Testis (tissue), 3 donors: ENCODE measurements around the gene MEX3C. TPM values are rescaled to one million over a fixed set of nuclear protein-coding genes. Genes with fewer than 3 reads are reported as not detected.

ENCODE experiments used
- DNase-seq: peaks from one replicate; pipeline ENCODE4 v3.0.0-alpha.2; 2019
- H3K27ac ChIP-seq, 2 donors: fragments of 200-600 bp; sonication (generic); one replicate each; pipeline ENCODE4 v1.5.1; 2019
- H3K27me3 ChIP-seq: fragments of 200-600 bp; sonication (generic); one replicate; pipeline ENCODE4 v1.5.1; 2019
- H3K36me3 ChIP-seq: fragments of 200-600 bp; sonication (generic); one replicate; pipeline ENCODE4 v1.5.1; 2017; ENCODE audit warnings: low read depth; ENCODE audit errors: missing control alignments
- H3K4me1 ChIP-seq: fragments of 200-600 bp; sonication (generic); one replicate; pipeline ENCODE4 v1.5.1; 2019
- H3K4me3 ChIP-seq, 2 donors: fragments of 200-600 bp; sonication (generic); one replicate each; pipeline ENCODE4 v1.5.1; 2017 to 2019
- H3K9me3 ChIP-seq: fragments of 200-600 bp; sonication (generic); one replicate; pipeline ENCODE4 v1.5.1; 2017
- POLR2A ChIP-seq: fragments of 450-650 bp; IDR thresholded peaks from one replicate; pipeline ENCODE4 v1.6.1; 2017; ENCODE audit warnings: antibody characterized with exemption, mild to moderate bottlenecking, moderate library complexity
- WGBS, 2 donors: methylation state at CpG; one replicate each; pipeline ENCODE4 v1.1.5; 2018; 5-methylcytosine and 5-hydroxymethylcytosine counted together
- intact Hi-C: fragments of 100-400 bp; cut with DNase I; formaldehyde crosslinking; loops from one replicate; pipeline ENCODE4 v1.15.1; 2023; ENCODE audit warnings: low total_unique reads
- polyA plus RNA-seq: library from polyadenylated mRNA; stranded (reverse); fragments of 350-450 nt; fragmentation: Illumina TruSeq; extraction: RNeasy Lipid Tissue Mini Kit (QIAGEN cat#74804); gene quantifications from one replicate; pipeline ENCODE4 v1.2.3, GENCODE V29; 2014; ENCODE audit warnings: low read depth, low replicate concordance; ENCODE audit not compliant: insufficient read depth
- total RNA-seq, 2 donors: library from RNA; depleted of rRNA; stranded (reverse); fragments of >200 nt; gene quantifications; one replicate each; pipeline ENCODE4 v1.2.3, GENCODE V29; 2016
- TF ChIP-seq, protein P1 (sequence below), 3 experiments: fragments of 450-650 bp in 2 of 3; fragments of 200-600 bp in 1 of 3; sonication (generic) in 1 of 3; IDR thresholded peaks; one replicate each; pipeline ENCODE4 v1.5.1; 2016 to 2019; ENCODE audit warnings: antibody characterized with exemption in 3 of 3, mild to moderate bottlenecking in 2 of 3, moderate library complexity in 1 of 3

MEX3C gene
- total and polyA plus RNA-seq, 3 donors from 2014 or later: 97.2 to 254 (median 161) TPM

- no peak overlapping the region for H3K27ac ChIP-seq
- no peak for DNase-seq
- WGBS, 2 donors: 70 to 76% methylated on average over 1 of the region's 1 CpG
- H3K4me3 ChIP-seq: no peak overlapping the region
- no peaks in the 10 kb centered on the region for H3K9me3 ChIP-seq
- H3K4me1 ChIP-seq: no peaks in the 10 kb centered on the region
- no peaks in the 10 kb centered on the region for H3K27me3 ChIP-seq
- TF ChIP-seq, protein P1, sequence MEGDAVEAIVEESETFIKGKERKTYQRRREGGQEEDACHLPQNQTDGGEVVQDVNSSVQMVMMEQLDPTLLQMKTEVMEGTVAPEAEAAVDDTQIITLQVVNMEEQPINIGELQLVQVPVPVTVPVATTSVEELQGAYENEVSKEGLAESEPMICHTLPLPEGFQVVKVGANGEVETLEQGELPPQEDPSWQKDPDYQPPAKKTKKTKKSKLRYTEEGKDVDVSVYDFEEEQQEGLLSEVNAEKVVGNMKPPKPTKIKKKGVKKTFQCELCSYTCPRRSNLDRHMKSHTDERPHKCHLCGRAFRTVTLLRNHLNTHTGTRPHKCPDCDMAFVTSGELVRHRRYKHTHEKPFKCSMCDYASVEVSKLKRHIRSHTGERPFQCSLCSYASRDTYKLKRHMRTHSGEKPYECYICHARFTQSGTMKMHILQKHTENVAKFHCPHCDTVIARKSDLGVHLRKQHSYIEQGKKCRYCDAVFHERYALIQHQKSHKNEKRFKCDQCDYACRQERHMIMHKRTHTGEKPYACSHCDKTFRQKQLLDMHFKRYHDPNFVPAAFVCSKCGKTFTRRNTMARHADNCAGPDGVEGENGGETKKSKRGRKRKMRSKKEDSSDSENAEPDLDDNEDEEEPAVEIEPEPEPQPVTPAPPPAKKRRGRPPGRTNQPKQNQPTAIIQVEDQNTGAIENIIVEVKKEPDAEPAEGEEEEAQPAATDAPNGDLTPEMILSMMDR (IDR thresholded peaks at IDR 0.05): no peak
- no peak for TF ChIP-seq POLR2A
- intact Hi-C loops: no loop called here
- H3K36me3 ChIP-seq: no peaks in the 10 kb centered on the region
Observed at GRCh38 chr18:51185075-51185474, 12.4 kb downstream of the MEX3C start.

DNA sequence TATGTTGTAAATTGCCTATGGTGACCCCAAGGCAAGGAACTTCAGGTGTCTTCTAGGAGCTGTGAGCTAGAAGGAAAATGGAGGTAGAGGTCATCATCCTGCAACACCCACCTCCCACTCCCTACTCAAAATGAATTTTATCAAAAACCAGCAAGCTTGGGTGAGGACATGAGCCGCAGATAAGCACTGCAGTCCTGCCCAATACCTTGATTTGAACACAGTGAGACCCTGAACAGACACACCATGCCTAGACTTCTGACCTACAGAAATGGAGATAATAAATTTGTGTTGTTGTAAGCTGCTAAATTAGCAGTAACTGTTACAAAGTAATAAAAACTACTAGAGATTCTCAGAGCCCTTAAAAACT is 13.4 kb downstream of the MEX3C start:
- H3K4me3 ChIP-seq: no peak overlapping the region
- no peak for DNase-seq
- 62 to 83% methylated on average over 1 of the region's 1 CpG for WGBS, 2 donors
- no peaks in the 10 kb centered on the region for H3K9me3 ChIP-seq
- H3K27me3 ChIP-seq: no peaks in the 10 kb centered on the region
- H3K27ac ChIP-seq: no peak overlapping the region
- TF ChIP-seq, protein P1 (IDR thresholded peaks at IDR 0.05): no peak
- no peak for TF ChIP-seq POLR2A
- no peaks in the 10 kb centered on the region for H3K4me1 ChIP-seq
- intact Hi-C loops: no loop called here
- H3K36me3 ChIP-seq: no peaks in the 10 kb centered on the region

DNA sequence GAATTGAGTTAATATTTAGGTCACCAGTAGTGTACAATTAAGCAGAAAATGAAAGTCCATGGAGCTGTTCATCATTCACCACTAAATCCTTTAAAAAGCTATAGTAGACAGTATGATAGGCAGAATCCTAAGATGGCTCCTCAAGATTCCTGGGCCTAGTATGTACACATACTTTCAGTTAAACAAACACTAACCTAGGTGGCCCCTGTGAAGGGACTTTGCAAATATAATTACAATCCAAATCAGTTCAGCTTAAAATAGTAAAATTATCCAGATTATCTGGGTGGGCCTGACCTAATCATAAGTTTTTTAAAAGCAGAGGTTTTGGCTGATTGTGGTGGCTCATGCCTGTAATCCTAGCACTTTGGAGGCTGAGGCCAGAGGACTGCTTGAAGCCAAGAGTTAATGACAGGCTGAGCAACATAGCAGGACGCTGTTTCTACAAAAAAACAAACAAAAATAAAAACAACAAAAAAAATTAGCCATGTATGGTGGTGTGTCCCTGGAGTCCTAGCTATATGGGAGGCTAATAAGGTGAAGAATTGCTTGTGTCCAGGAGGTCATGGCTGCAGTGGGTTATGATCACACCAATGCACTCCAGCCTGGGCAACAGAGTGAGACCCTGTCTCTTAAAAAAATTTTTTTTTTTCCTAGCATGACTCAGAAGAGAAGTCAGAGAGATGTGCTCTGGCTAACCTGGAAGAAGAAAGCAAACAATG is 13.9 kb downstream of the MEX3C start:
- no peak overlapping the region for H3K27ac ChIP-seq
- TF ChIP-seq POLR2A: no peak
- TF ChIP-seq, protein P1 (IDR thresholded peaks at IDR 0.05): no peak
- H3K4me1 ChIP-seq: no peaks in the 10 kb centered on the region
- no peak overlapping the region for H3K4me3 ChIP-seq
- intact Hi-C loops: no loop called here
- 93 to 100% methylated on average over 1 of the region's 1 CpG for WGBS, 2 donors
- no peak for DNase-seq
- no peaks in the 10 kb centered on the region for H3K27me3 ChIP-seq
- no peaks in the 10 kb centered on the region for H3K9me3 ChIP-seq
- H3K36me3 ChIP-seq: no peaks in the 10 kb centered on the region

DNA sequence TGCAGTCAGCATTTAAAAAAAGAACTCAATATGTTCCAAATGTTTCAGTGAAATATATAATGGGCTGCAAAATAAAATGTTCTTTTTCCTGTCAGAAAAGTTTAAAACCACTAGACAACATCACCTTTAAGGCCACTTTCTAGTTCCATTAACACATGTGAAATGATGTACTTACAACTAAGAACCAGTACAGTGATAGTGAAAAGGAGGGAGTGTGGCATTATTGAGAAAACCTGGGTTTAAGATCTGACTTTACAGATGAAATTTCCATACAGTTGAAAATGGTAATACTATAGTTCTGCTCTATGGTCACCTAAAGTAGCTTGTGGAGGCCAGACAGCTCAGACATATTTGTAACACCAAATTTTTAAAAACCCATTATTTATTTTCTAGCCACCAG is 14.7 kb downstream of the MEX3C start:
- intact Hi-C loops: no loop called here
- no peaks in the 10 kb centered on the region for H3K4me1 ChIP-seq
- H3K27ac ChIP-seq: no peak overlapping the region
- no peaks in the 10 kb centered on the region for H3K9me3 ChIP-seq
- TF ChIP-seq POLR2A: no peak
- TF ChIP-seq, protein P1 (IDR thresholded peaks at IDR 0.05): no peak
- DNase-seq: no peak
- H3K36me3 ChIP-seq: no peaks in the 10 kb centered on the region
- no peak overlapping the region for H3K4me3 ChIP-seq
- no peaks in the 10 kb centered on the region for H3K27me3 ChIP-seq

- no peak for TF ChIP-seq POLR2A
- TF ChIP-seq, protein P1 (IDR thresholded peaks at IDR 0.05): no peak
- intact Hi-C loops: no loop called here
- Histone ChIP-seq H3K27me3 (no peaks in the 10 kb centered on the region), H3K9me3 (no peaks in the 10 kb centered on the region), H3K36me3 (no peaks in the 10 kb centered on the region), H3K27ac (no peak overlapping the region), H3K4me1 (no peaks in the 10 kb centered on the region), H3K4me3 (no peak overlapping the region)
- 88 to 96% methylated on average over 1 of the region's 1 CpG for WGBS, 2 donors
- DNase-seq: no peak
Observed at GRCh38 chr18:51171625-51172259, 25.7 kb downstream of the MEX3C start.
